Kidney epithelial cell (primary cell): Measurements from ENCODE around the gene METTL26. TPM values are rescaled to one million over a fixed set of nuclear protein-coding genes. Genes with fewer than 3 reads are reported as not detected.
A peak's percentile ranks its signal among the peaks of the same experiment; 100 is the strongest.

Experiments used
- DNase-seq: peaks from one replicate; pipeline ENCODE4 v3.0.0-alpha.2; 2010; ENCODE audit warnings: low read depth
- H3K27me3 ChIP-seq: 2 replicates; pipeline ENCODE4 v1.6.0; 2011; ENCODE audit warnings: low read length; ENCODE audit not compliant: control insufficient read depth, insufficient read depth
- H3K36me3 ChIP-seq: 2 replicates; pipeline ENCODE4 v1.5.1; 2011; ENCODE audit warnings: low read length; ENCODE audit not compliant: control insufficient read depth, insufficient read depth
- H3K4me3 ChIP-seq: 2 replicates; pipeline ENCODE4 v1.5.1; 2011; ENCODE audit warnings: low read depth, mild to moderate bottlenecking, control low read depth, low read length
- total RNA-seq: library from RNA; depleted of rRNA; stranded (reverse); fragments of >200 nt; gene quantifications from 2 replicates; pipeline ENCODE4 v1.2.3, GENCODE V29; 2015
- TF ChIP-seq, protein P1 (sequence below): IDR thresholded peaks from 2 replicates; pipeline ENCODE4 v1.5.1; 2011; ENCODE audit warnings: mild to moderate bottlenecking, moderate library complexity, low read length, control low read depth, inconsistent platforms; ENCODE audit not compliant: insufficient read depth, poor library complexity, severe bottlenecking

METTL26 gene
- total RNA-seq, 1 donor from 2014 or later, result 170 TPM

DNA sequence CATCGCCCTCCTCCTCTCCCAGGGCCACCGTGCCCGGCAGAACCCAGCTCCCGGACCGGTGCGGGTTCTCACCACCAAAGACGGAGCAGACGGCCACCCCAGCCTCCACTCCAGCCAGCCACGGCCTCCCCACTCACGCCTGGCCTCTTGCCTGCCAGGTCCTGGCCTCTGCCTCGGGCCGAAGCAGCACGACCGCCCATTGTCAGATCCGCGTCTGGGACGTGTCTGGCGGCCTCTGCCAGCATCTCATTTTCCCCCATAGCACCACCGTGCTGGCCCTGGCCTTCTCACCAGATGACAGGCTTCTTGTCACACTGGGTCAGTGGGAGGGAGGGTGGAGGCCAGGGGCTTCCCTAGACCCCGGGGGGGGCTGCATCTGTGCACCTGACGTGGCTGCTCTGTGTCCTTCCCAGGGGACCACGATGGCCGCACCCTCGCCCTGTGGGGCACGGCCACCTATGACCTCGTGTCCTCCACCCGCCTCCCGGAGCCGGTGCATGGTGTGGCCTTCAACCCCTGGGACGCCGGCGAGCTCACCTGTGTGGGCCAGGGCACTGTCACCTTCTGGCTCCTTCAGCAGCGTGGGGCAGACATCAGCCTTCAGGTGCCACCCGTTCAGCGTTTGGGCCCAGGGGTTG is 25.2 kb upstream of the METTL26 start:
- H3K27me3 ChIP-seq, result no peaks in the 10 kb centered on the region
- no peak overlapping the region for H3K4me3 ChIP-seq
- TF ChIP-seq, protein P1, sequence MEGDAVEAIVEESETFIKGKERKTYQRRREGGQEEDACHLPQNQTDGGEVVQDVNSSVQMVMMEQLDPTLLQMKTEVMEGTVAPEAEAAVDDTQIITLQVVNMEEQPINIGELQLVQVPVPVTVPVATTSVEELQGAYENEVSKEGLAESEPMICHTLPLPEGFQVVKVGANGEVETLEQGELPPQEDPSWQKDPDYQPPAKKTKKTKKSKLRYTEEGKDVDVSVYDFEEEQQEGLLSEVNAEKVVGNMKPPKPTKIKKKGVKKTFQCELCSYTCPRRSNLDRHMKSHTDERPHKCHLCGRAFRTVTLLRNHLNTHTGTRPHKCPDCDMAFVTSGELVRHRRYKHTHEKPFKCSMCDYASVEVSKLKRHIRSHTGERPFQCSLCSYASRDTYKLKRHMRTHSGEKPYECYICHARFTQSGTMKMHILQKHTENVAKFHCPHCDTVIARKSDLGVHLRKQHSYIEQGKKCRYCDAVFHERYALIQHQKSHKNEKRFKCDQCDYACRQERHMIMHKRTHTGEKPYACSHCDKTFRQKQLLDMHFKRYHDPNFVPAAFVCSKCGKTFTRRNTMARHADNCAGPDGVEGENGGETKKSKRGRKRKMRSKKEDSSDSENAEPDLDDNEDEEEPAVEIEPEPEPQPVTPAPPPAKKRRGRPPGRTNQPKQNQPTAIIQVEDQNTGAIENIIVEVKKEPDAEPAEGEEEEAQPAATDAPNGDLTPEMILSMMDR, result no peak
- DNase-seq, result no peak
- no peaks in the 10 kb centered on the region for H3K36me3 ChIP-seq

DNA sequence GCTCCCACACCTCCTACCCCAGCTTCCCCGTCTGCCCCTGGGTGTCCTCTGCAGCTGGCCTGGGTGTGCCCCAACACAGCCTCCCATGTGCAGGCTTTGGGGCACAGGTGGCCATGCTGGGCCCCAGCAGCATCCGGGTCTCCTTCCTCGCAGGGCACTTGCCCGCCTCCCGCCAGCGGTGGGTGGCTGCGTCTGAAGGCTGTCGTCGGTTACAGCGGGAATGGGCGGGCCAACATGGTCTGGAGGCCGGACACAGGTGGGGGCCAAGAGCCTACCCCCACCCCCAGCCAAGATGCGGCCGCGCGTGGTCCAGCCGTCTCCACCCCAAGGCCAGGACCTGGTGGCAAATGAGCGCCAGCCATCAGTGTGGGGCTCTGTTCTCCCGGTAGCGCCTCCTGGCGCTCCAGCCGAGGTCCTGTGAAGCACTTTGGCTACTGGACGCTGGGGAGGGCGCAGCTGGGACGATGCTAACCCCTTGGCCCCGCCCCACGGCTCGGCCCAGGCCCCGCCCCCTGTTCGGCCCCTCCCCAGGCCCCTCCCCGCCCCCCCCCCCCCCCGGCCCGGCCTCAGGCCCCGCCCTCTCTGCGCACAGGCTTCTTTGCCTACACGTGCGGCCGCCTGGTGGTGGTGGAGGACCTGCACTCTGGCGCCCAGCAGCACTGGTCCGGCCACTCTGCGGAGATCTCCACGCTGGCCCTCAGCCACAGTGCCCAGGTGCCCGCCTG is 24.5 kb upstream of the METTL26 start:
- no peaks in the 10 kb centered on the region for H3K27me3 ChIP-seq
- no peak for DNase-seq
- H3K36me3 ChIP-seq, result no peaks in the 10 kb centered on the region
- TF ChIP-seq, protein P1, result peak; percentile 55
- H3K4me3 ChIP-seq, result no peak overlapping the region

DNA sequence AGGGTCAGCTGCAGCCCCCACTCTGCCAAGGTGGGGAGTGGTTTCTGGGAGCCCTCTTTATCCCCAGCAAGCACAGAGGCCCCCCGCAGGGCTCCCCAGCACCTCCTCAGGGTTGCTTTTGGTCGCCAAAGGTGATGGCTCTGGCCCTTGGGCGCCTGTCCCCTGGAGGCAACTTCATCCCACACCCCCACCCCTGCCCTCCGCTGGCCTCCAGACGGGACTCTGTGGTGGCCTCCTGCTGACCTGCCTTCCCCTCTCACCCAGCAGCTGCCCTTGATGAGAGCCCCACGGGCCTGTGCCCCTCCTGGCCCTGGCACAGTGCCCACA is 24.0 kb upstream of the METTL26 start:
- DNase-seq, result no peak
- TF ChIP-seq, protein P1, result no peak
- no peaks in the 10 kb centered on the region for H3K36me3 ChIP-seq
- no peak overlapping the region for H3K4me3 ChIP-seq
- H3K27me3 ChIP-seq, result no peaks in the 10 kb centered on the region

DNA sequence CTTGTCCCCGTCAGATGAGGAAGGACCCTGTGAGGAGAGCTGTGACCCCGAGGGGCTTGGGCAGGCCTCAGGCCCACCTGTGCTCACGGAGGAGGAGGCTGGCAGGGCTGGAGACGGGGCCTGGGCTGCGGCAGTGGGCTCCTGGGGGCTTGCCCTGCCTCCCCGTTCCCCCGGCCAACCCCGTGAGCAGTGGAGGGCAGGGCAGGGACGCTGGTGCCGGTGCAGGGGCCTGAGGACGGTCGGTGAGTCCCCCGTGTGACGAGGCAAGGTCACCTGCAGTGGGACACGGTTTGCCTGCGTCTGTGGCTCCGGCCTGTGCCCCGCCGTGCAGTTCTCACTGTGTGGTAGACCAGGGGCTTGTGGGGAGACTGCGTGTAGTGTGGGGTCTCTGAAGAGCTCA is 23.5 kb upstream of the METTL26 start:
- DNase-seq, result no peak
- no peaks in the 10 kb centered on the region for H3K27me3 ChIP-seq
- H3K36me3 ChIP-seq, result no peaks in the 10 kb centered on the region
- TF ChIP-seq, protein P1, result no peak
- H3K4me3 ChIP-seq, result no peak overlapping the region

DNA sequence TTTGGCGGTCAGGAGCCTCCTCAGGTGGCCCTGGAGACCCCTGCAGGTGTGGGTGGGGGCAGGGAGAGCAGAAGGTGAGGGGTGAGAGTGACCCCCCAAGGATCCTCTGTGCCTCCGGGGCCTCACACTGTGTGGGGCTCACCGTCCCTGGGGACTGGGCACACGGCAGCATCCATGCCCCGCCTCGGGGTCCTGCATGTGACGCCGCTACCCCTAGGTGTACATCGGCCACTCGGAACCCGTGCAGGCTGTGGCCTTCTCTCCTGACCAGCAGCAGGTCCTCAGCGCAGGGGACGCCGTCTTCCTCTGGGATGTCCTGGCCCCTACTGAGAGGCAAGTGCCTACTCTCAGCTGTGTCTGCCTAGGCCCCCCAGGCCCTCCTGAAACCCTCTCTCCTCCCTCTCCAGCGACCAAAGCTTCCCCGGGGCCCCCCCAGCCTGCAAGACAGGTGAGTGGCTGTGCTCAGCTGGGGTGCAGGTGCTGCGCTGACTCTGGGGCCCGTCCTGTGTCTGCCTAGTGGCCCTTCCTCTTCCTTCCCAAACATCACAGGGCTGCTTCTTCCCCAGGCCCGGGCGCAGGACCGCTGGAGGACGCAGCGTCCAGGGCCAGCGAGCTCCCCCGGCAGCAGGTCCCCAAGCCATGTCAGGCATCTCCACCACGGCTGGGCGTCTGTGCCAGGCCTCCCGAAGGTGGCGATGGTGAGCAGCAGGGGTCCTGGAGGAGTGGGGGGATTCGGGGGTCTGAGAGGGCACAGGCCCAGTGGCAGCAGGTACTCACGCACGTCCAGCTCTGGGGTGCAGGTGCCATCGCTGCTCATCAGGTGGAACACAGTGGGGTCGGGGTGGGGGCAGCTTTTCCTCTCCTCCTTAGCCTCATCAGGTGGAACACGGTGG is 22.8 kb upstream of the METTL26 start:
- Histone ChIP-seq H3K36me3 (no peaks in the 10 kb centered on the region), H3K27me3 (no peaks in the 10 kb centered on the region), H3K4me3 (no peak overlapping the region)
- no peak for DNase-seq
- TF ChIP-seq, protein P1, result peak; percentile 36
